GM19328 (cell line): ENCODE data around the gene HSD17B14.

Experiments
- ATAC-seq: cut with Tn5 transposase; IDR thresholded peaks from one replicate; pipeline ENCODE4 v1.9.1; 2021; ENCODE audit warnings: mild to moderate bottlenecking, moderate library complexity; ENCODE audit not compliant: unreplicated experiment

The HSD17B14 gene

DNA sequence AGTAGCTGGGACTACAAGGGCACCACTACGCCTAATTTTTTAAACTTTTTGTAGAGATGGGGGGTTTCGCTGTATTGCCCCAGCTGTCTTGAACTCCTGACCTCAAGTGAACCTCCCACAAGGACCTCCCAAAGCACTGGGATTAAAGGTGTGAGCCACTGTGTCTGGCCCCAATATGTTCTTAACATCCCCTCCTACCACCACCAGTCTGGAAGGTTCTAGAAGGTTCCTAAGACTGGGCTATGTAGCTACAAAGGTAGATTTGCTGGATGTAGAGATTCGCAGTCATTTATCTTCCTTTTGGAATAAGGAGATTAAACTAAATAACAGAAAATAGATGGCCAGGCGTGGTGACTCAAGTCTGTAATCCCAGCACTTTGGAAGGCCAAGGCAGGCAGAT is 5.3 kb downstream of the HSD17B14 start:
- ATAC-seq = no peak

- ATAC-seq = no peak
Observed at GRCh38 chr19:48830088-48830487, 6.2 kb downstream of the HSD17B14 start.

DNA sequence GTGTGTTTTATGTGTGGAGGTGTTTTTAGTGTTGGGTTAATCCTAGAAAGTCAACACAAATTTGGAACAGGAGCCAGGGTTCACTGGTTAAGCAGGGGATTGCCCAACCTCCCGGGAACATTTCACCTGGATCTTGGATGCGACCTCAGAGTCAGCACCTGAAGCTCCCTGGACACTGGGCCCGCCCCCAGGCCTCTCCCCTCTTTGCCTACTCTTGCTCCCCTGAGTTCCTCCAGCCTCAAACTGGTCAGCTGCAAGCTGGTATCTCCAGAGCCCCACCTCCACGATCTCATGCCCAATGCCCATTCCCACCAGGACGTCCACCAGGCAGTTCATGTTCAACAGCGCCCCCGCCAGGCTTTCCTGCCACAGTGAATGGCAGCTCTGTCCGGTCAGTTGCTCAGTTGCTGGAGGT is 9.7 kb downstream of the HSD17B14 start:
- no peak for ATAC-seq

DNA sequence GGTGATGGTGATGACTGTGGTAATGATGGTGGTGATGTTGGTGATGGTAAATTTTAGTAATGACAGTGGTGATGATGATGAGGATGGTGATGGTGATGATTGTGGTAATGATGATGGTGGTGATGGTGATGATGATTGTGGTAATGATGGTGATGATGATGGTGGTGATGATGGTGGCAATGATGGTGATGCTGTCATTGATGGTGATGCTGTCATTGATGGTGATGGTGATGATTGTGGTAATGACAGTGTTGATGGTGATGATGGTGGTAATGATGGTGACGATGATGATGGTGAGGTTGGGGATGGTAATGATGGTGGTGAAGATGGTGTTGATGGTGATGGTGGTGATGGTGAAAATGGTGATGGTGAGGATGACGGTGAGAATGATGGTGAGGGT is 13.8 kb downstream of the HSD17B14 start:
- ATAC-seq = no peak

DNA sequence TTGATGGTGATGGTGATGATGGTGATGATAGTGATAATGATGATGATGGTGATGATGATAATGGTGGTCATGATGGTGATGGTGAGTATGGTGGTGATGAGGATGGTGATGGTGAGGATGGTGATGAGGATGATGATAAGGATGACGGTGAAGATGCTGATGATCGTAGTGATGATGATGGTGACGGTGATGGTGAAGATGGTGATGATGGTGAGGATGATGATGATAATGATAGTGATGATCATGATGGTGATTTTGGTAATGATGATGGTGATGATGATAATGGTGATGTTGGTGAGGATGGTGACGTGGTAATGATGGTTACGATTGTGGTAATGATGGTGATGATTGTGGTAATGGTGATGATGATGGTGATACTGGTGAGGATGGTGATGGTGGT is 14.7 kb downstream of the HSD17B14 start:
- no peak for ATAC-seq

GRCh38 chr19:48819366-48819816 is 16.9 kb downstream of the HSD17B14 start:
- ATAC-seq = no peak

GRCh38 chr19:48818234-48818820 is 18.0 kb downstream of the HSD17B14 start:
- no peak for ATAC-seq

- ATAC-seq = no peak
Observed at GRCh38 chr19:48817585-48818124, 18.6 kb downstream of the HSD17B14 start.

- ATAC-seq = no peak
Observed at GRCh38 chr19:48815870-48816501, 20.3 kb downstream of the HSD17B14 start.

GRCh38 chr19:48814895-48815294 is 21.4 kb downstream of the HSD17B14 start:
- ATAC-seq = no peak

DNA sequence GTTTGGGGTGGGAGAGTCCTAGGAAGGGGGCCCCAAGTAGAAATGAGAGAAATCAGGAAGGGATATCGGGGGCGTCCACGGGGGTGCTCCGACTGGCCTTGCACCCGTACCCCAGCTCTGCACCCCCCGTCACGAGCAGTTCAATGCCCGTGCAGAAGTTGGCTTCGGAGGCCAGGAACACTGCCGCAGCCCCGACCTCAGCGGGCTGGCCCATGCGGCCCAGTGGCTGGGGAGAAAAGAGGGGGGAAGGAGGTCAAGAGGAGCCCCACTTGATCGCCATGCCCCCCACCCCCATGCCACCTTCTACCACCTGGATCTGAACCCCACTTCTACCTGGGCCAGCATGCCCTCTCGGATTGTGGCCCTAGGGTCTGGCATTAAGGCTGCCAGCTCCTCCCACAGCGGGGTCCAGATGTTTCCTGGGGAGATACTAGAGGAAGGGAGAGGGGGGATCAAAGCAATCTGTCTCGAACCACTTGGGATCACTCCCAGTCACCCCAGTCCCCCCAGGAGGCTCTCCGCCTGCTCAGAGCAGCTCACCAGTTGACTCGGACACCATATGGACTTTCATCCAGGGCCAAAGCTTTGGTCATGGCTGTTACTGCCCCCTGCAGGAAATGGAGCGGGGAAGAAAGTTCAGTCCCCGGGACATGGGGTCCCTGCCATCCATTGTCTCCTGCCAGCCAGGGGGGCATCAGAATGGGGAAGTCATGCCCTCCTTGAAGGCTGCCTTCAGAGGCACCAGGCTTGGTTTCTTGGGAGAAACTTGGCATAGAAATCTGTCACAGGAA is 23.0 kb downstream of the HSD17B14 start:
- no peak for ATAC-seq

GRCh38 chr19:48812094-48812929 is 24.0 kb downstream of the HSD17B14 start:
- ATAC-seq = no peak

- no peak for ATAC-seq
Observed at GRCh38 chr19:48810151-48810550, 26.1 kb downstream of the HSD17B14 start.

- no peak for ATAC-seq
Observed at GRCh38 chr19:48807590-48808308, 28.5 kb downstream of the HSD17B14 start.

DNA sequence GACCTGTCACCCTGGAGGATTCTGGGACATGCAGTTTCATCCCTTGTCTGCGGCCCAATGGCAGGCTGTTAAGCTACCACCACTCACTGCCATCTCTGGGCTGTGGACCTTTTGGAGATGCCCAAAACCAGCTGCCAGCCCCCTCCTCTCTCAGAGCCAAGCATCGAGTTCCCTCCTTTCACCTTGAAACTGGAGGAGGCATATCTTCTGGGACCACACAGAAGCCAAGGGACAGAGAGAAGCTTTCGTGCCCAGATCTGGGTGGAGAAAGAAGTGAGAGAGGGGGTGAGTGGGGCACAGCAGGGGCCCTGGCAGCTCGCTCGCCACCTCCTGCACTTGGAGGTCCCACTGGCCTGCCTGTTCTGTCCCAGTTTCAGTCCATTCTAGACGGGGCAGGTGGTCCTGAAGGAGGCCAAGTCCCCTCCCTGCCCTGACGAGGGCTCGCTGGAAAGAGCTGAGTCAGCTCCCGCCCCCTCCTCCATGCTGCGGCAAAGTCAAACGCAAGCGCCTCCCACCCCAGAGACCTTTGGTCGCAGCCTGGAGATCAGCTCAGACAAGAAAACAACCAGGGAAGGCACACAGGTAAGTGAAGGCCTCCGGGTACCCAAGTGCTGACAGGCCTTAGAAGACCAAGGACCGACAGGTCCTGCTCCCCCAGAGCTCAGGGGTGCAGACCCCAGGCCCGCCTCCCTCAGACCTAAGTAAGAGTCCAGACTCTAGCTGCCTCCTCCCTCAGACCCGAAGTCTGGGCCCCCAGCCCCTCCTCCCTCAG is 29.3 kb downstream of the HSD17B14 start:
- ATAC-seq = no peak

GRCh38 chr19:48806518-48806817 is 29.8 kb downstream of the HSD17B14 start:
- no peak for ATAC-seq

DNA sequence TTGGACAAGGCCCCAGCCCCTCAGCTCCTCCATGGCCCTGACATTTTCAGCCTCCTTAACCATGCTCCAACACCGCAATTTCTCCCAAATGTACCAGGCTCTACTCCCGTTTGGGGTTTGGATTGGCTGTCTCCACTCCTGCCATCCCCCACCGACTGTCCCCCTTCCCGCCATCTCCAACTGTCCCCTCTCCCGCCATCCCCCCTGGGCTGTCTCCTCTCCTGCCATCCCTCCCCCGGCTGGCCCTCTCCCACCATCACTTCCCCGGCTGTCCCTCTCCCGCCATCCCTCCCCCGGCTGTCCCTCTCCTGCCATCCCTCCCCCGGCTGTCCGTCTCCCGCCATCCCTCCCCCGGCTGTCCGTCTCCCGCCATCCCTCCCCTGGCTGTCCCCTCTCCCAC is 30.8 kb downstream of the HSD17B14 start:
- ATAC-seq = no peak

DNA sequence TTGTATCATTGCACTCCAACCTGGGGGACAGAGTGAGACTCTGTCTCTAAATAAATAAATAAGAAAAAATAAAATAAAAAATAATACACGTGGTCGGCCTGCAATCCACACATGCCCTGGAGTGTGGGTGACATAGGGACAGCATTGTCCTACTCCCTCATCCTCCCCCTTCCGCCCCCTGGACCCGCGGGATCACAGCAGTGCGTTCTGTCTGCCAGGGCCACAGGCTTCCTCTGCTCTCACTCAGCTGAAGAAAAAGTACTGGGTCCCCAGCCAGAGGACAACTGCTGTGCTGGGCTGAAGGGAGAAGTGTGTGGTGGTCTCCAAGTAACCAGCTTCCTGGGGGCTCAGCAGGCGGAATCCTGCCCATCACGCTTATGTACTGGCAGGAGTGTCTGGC is 31.8 kb downstream of the HSD17B14 start:
- no peak for ATAC-seq

DNA sequence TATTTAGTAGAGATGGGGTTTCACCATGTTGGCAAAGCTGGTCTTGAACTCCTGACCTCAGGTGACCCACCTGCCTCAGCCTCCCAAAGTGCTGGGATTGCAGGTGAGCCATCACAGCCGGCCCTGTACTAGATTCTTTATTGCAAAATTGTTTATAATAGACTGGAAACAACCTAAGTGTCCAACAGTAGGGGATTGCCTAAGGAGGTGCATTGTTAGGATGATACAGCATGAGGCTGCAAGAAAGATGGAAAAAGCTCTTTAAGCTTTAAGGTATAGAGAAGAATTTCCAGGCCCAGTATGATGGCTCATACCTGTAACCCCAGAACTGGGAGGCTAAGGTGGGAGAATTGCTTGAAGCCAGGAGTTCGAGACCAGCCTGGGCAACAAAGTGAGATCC is 33.7 kb downstream of the HSD17B14 start:
- ATAC-seq = no peak
